ENCODE measurements around the gene NUDT16L1. TPM values are rescaled to one million over a fixed set of nuclear protein-coding genes. Genes with fewer than 3 reads are reported as not detected.

Gene NUDT16L1
- total RNA-seq, 1 donor from 2014 or later = 27.3 TPM

DNA sequence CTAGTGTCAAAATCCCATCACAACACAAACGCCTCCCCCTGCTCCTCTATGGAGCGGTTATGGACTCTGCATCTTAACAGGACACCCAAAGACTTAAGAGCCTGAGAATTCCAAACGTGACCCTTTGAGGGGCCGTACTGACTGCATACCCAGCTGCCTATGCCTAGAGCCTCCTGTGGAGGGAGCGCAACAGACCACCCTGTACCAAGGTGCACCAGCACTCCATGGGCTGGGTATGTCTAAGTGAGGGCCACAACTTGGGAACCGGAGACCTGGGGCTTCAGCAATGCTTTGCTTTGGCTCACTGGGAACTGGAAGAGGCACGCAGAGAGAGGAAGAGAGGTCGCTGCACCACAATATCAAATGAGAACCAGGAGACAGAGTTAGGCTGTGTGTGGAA is 35.3 kb downstream of the NUDT16L1 start:
- no peaks in the 10 kb centered on the region for H3K9me3 ChIP-seq
- ATAC-seq (no peak), DNase-seq (no peak)
- no peak overlapping the region for H3K4me3 ChIP-seq
- H3K4me1 ChIP-seq = peaks cover 10% of the 10 kb centered on the region
- intact Hi-C loops (cut with DNase I) = no loop called here
- no peak overlapping the region for H3K27ac ChIP-seq
- peaks cover 61% of the 10 kb centered on the region for H3K36me3 ChIP-seq
- TF ChIP-seq, protein P1, sequence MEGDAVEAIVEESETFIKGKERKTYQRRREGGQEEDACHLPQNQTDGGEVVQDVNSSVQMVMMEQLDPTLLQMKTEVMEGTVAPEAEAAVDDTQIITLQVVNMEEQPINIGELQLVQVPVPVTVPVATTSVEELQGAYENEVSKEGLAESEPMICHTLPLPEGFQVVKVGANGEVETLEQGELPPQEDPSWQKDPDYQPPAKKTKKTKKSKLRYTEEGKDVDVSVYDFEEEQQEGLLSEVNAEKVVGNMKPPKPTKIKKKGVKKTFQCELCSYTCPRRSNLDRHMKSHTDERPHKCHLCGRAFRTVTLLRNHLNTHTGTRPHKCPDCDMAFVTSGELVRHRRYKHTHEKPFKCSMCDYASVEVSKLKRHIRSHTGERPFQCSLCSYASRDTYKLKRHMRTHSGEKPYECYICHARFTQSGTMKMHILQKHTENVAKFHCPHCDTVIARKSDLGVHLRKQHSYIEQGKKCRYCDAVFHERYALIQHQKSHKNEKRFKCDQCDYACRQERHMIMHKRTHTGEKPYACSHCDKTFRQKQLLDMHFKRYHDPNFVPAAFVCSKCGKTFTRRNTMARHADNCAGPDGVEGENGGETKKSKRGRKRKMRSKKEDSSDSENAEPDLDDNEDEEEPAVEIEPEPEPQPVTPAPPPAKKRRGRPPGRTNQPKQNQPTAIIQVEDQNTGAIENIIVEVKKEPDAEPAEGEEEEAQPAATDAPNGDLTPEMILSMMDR (IDR thresholded peaks at IDR 0.05) = no peak
- no peaks in the 10 kb centered on the region for H3K27me3 ChIP-seq (ENCODE audit: low read depth)

- TF ChIP-seq, protein P1 (IDR thresholded peaks at IDR 0.05) = no peak
- no peak overlapping the region for H3K4me3 ChIP-seq
- H3K9me3 ChIP-seq = no peaks in the 10 kb centered on the region
- no peaks in the 10 kb centered on the region for H3K27me3 ChIP-seq (ENCODE audit: low read depth)
- peaks cover 11% of the 10 kb centered on the region for H3K4me1 ChIP-seq
- H3K27ac ChIP-seq = no peak overlapping the region
- H3K36me3 ChIP-seq = peaks cover 51% of the 10 kb centered on the region
- ATAC-seq = no peak
- intact Hi-C loops (cut with DNase I) = no loop called here
- DNase-seq = no peak
These were observed 36.5 kb downstream of the NUDT16L1 start for GRCh38 chr16:4729876-4730275.

- Histone ChIP-seq H3K27ac (peak overlapping the region; percentile 85), H3K9me3 (no peaks in the 10 kb centered on the region), H3K27me3 (ENCODE audit: low read depth) (no peaks in the 10 kb centered on the region), H3K4me1 (peaks cover 18% of the 10 kb centered on the region), H3K36me3 (peaks cover 19% of the 10 kb centered on the region), H3K4me3 (peak overlapping the region; percentile 98)
- TF ChIP-seq, protein P1 (IDR thresholded peaks at IDR 0.05) = no peak
- DNase-seq = no peak
- ATAC-seq = no peak
- intact Hi-C loops (cut with DNase I) = no loop called here
These were observed 39.9 kb downstream of the NUDT16L1 start for GRCh38 chr16:4733211-4733742.

DNA sequence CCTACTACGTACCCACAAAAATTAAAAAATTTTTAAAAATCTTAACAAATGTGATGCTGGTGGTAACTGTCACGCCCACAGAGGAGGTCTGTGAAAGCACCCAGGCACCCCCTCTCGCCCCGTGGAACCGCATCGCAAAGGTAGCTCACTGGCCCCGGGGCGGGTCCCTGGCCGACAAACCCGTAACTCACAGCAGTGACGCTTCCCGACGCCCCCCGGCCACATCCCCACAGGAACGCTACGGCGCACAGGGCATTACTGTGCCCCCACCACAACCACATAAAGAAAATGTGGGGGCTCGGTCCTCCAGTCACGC is 40.3 kb downstream of the NUDT16L1 start:
- no peaks in the 10 kb centered on the region for H3K27me3 ChIP-seq (ENCODE audit: low read depth)
- TF ChIP-seq, protein P1 (IDR thresholded peaks at IDR 0.05) = no peak
- peaks cover 18% of the 10 kb centered on the region for H3K4me1 ChIP-seq
- H3K27ac ChIP-seq = peak overlapping the region; percentile 85
- peak in 1 of 2 donors; percentile 8 for ATAC-seq
- H3K36me3 ChIP-seq = peaks cover 15% of the 10 kb centered on the region
- no peaks in the 10 kb centered on the region for H3K9me3 ChIP-seq
- intact Hi-C loops (cut with DNase I) = no loop called here
- DNase-seq = no peak
- peak overlapping the region; percentile 98 for H3K4me3 ChIP-seq

DNA sequence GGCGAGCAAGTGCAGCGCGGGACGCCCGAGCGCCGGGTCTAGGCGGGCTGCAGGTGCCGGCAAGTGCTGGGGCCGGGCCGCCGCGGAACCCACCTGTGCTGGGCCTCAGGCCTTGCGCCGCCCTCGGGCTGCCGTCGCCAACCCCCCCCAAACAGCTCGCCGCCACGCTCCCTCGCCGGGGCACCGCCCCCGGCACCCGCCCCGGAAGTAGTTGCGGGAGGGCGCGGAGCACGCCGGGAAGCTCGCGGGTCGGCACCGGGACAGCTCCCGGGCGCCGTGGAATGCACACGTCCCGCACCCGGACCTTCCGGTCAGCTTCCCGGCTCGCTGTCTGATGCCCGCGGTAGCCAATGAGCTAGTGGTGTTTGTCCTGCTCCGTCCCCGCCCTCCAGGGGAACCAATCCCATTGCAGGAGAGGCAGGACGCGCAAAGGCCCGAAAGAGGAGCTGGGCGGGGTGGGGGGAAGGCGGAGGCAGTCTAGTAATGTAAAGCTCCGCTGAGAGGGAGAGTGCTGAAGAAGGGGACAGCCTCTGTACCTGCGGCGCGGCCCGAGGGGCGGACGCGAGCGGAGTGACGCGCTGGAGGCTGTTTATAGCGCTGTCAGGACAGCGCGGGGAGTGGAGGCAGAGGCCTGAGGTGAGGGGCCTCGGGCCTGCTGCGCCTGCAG is 40.8 kb downstream of the NUDT16L1 start, which contains the start of the genes ANKS3 and DNAAF8:
TSS of gene ANKS3 (minus strand) at position 209 of the 667 bp plus-strand sequence. CDS start 4,122 bp downstream, outside the sequence.
TSS of gene DNAAF8 (plus strand) at position 475 of the 667 bp plus-strand sequence. CDS start 1,978 bp downstream, outside the sequence.
- peaks cover 18% of the 10 kb centered on the region for H3K4me1 ChIP-seq
- H3K4me3 ChIP-seq = peak within 1 kb of the TSS; percentile 98
- H3K27ac ChIP-seq = peak within 1 kb of the TSS; percentile 85
- intact Hi-C loops (cut with DNase I) = no loop called here
- DNase-seq (peak; percentile 97), ATAC-seq (peak; percentile 98)
- TF ChIP-seq, protein P1 (IDR thresholded peaks at IDR 0.05) = no peak
- no peaks in the 10 kb centered on the region for H3K9me3 ChIP-seq
- H3K36me3 ChIP-seq = peaks cover 10% of the 10 kb centered on the region
- no peaks in the 10 kb centered on the region for H3K27me3 ChIP-seq (ENCODE audit: low read depth)
